Measurements from ENCODE around the gene APOBEC3H. TPM values are rescaled to one million over a fixed set of nuclear protein-coding genes. Genes with fewer than 3 reads are reported as not detected.

The APOBEC3H gene
- total and polyA plus RNA-seq, 2 experiments from 2014 or later = not detected

- TF ChIP-seq ZNF331 (CRISPR knock-in tag; IDR thresholded peaks at IDR 0.05; ENCODE audit: low read depth) (no peak), CTCF (conservative IDR thresholded peaks at IDR 0.05; ENCODE audit: low read depth in 2 of 2) (no peak), EZH2 (IDR thresholded peaks at IDR 0.05; ENCODE audit: low read depth, unreplicated experiment) (no peak)
Observed at GRCh38 chr22:39090426-39091064, 6.5 kb upstream of the APOBEC3H start (continued).

GRCh38 chr22:39091126-39092081, 5.6 kb upstream of the APOBEC3H start:
- no peaks in the 10 kb centered on the region for H3K9me2 ChIP-seq (ENCODE audit: insufficient read depth)
- no peak overlapping the region for H3K27ac Mint-ChIP-seq
- H3K27me3 Mint-ChIP-seq (ENCODE audit: insufficient read depth, low read depth, poor library complexity) = peaks cover 17% of the 10 kb centered on the region
- no peaks in the 10 kb centered on the region for H4K20me1 ChIP-seq (replicated peaks; ENCODE audit: insufficient read depth)
- no peak overlapping the region for H2AFZ ChIP-seq
- no peaks in the 10 kb centered on the region for H3K36me3 ChIP-seq (ENCODE audit: insufficient read depth)
- peaks cover 18% of the 10 kb centered on the region for H3K4me1 Mint-ChIP-seq
- peaks cover 5% of the 10 kb centered on the region; the same call in 1 of the 2 replicates for H3K4me1 ChIP-seq (ENCODE audit: insufficient read depth)
- no peak overlapping the region for H3K4me2 ChIP-seq
- H3K36me3 Mint-ChIP-seq (ENCODE audit: low read depth) = no peaks in the 10 kb centered on the region
- DNase-seq (ENCODE audit: low spot score) (no peak), ATAC-seq (no peak)
- no peaks in the 10 kb centered on the region for H3K79me2 ChIP-seq (replicated peaks; ENCODE audit: insufficient read depth)
- no peak overlapping the region for H3K27ac ChIP-seq (ENCODE audit: low read depth)
- no peak overlapping the region for H3K4me3 ChIP-seq
- no peaks in the 10 kb centered on the region for H3K9me3 Mint-ChIP-seq
- H3F3A ChIP-seq (replicated peaks; ENCODE audit: low read depth) = no peaks in the 10 kb centered on the region
- H3K27me3 ChIP-seq (ENCODE audit: insufficient read depth) = no peaks in the 10 kb centered on the region
- no peak overlapping the region for H3K4me3 Mint-ChIP-seq
- TF ChIP-seq CREB1 (CRISPR knock-in tag; IDR thresholded peaks at IDR 0.05; ENCODE audit: low read depth) (no peak), CTCF (conservative IDR thresholded peaks at IDR 0.05; ENCODE audit: low read depth in 2 of 2) (no peak), NANOG (IDR thresholded peaks at IDR 0.05; ENCODE audit: borderline replicate concordance) (no peak), POLR2AphosphoS5 (IDR thresholded peaks at IDR 0.05; ENCODE audit: low read depth) (no peak), ETS1 (IDR thresholded peaks at IDR 0.05) (no peak), ZNF331 (CRISPR knock-in tag; IDR thresholded peaks at IDR 0.05; ENCODE audit: low read depth) (no peak), JUNB (IDR thresholded peaks at IDR 0.05; ENCODE audit: unreplicated experiment) (no peak), EZH2phosphoT487 (IDR thresholded peaks at IDR 0.05; ENCODE audit: unreplicated experiment) (no peak), ZNF462 (CRISPR knock-in tag; IDR thresholded peaks at IDR 0.05) (no peak), ZNF114 (CRISPR knock-in tag; IDR thresholded peaks at IDR 0.05) (no peak)
